Measurements from ENCODE around the gene BAIAP2L2. TPM values are rescaled to one million over a fixed set of nuclear protein-coding genes. Genes with fewer than 3 reads are reported as not detected.
"Not testable (repeated sequence)": the region's sequence is repeated elsewhere in the genome, so short reads cannot be mapped to it uniquely, and the experiment has no call there.

BAIAP2L2 gene
- total and polyA plus RNA-seq, 2 donors (not counting 1 experiment from before 2014, with no cell fraction given) = 0.16 to 0.83 TPM

GRCh38 chr22:38118182-38118581 is 7.7 kb upstream of the BAIAP2L2 start:
- no peak for DNase-seq (ENCODE audit: low read depth in 2 of 2)
- H3K27ac ChIP-seq (ENCODE audit: insufficient read depth, low read length) = no peak overlapping the region

GRCh38 chr22:38117556-38117955 is 7.1 kb upstream of the BAIAP2L2 start:
- H3K9me3 ChIP-seq (ENCODE audit: control insufficient read depth, insufficient read depth, low read depth, low read length); H3K27ac ChIP-seq (ENCODE audit: insufficient read depth, low read length); H2AFZ ChIP-seq (ENCODE audit: low read length); H3K4me2 ChIP-seq (ENCODE audit: extremely low read depth, insufficient read depth, low read length); H3K4me1 ChIP-seq (ENCODE audit: control insufficient read depth, extremely low read depth, insufficient read depth, low read length); H3K36me3 ChIP-seq (ENCODE audit: control insufficient read depth, insufficient read depth, low read length); H3K9ac ChIP-seq (ENCODE audit: insufficient read depth, low read length); H4K20me1 ChIP-seq (ENCODE audit: control insufficient read depth, extremely low read depth, insufficient read depth, low read length); H3K4me3 ChIP-seq (replicated peaks in 1 of 4; ENCODE audit: control extremely low read depth in 1 of 4, insufficient read depth in 1 of 4, low read depth in 3 of 4, low read length in 4 of 4); DNase-seq (ENCODE audit: low read depth in 2 of 2); H3K79me2 ChIP-seq (ENCODE audit: control insufficient read depth, insufficient read depth, low read length); H3K27me3 ChIP-seq (ENCODE audit: control insufficient read depth, insufficient read depth, low read length): not testable (repeated sequence)

More at GRCh38 chr22:38118182-38118581, 7.7 kb upstream of the BAIAP2L2 start:
- no peak overlapping the region for H3K9ac ChIP-seq (ENCODE audit: insufficient read depth, low read length)
- no peaks in the 10 kb centered on the region for H4K20me1 ChIP-seq (ENCODE audit: control insufficient read depth, extremely low read depth, insufficient read depth, low read length)
- no peak overlapping the region for H3K4me2 ChIP-seq (ENCODE audit: extremely low read depth, insufficient read depth, low read length)
- H3K9me3 ChIP-seq (ENCODE audit: control insufficient read depth, insufficient read depth, low read depth, low read length) = no peaks in the 10 kb centered on the region
- H3K79me2 ChIP-seq (ENCODE audit: control insufficient read depth, insufficient read depth, low read length) = no peaks in the 10 kb centered on the region
- H2AFZ ChIP-seq (ENCODE audit: low read length) = no peak overlapping the region
- no peaks in the 10 kb centered on the region for H3K27me3 ChIP-seq (ENCODE audit: control insufficient read depth, insufficient read depth, low read length)
- no peak overlapping the region for H3K4me3 ChIP-seq (replicated peaks in 1 of 4; ENCODE audit: control extremely low read depth in 1 of 4, insufficient read depth in 1 of 4, low read depth in 3 of 4, low read length in 4 of 4)
- no peaks in the 10 kb centered on the region for H3K4me1 ChIP-seq (ENCODE audit: control insufficient read depth, extremely low read depth, insufficient read depth, low read length)
- H3K36me3 ChIP-seq (ENCODE audit: control insufficient read depth, insufficient read depth, low read length) = no peaks in the 10 kb centered on the region
- TF ChIP-seq EZH2 (IDR thresholded peaks at IDR 0.05; ENCODE audit: low read length, missing control alignments) (no peak), CTCF (conservative IDR thresholded peaks at IDR 0.05 in 1 of 2, IDR thresholded peaks at IDR 0.05 in 1 of 2; ENCODE audit: low read depth in 1 of 2, low read length in 2 of 2) (no peak)

GRCh38 chr22:38115423-38116205 is 5.1 kb upstream of the BAIAP2L2 start:
- Histone ChIP-seq H3K36me3 (ENCODE audit: control insufficient read depth, insufficient read depth, low read length) (no peaks in the 10 kb centered on the region), H2AFZ (ENCODE audit: low read length) (no peak overlapping the region), H3K4me3 (replicated peaks in 1 of 4; ENCODE audit: control extremely low read depth in 1 of 4, insufficient read depth in 1 of 4, low read depth in 3 of 4, low read length in 4 of 4) (no peak overlapping the region), H3K9ac (ENCODE audit: insufficient read depth, low read length) (no peak overlapping the region), H3K4me2 (ENCODE audit: extremely low read depth, insufficient read depth, low read length) (no peak overlapping the region), H3K27me3 (ENCODE audit: control insufficient read depth, insufficient read depth, low read length) (no peaks in the 10 kb centered on the region), H3K27ac (ENCODE audit: insufficient read depth, low read length) (no peak overlapping the region), H3K4me1 (ENCODE audit: control insufficient read depth, extremely low read depth, insufficient read depth, low read length) (no peaks in the 10 kb centered on the region), H3K9me3 (ENCODE audit: control insufficient read depth, insufficient read depth, low read depth, low read length) (no peaks in the 10 kb centered on the region), H4K20me1 (ENCODE audit: control insufficient read depth, extremely low read depth, insufficient read depth, low read length) (no peaks in the 10 kb centered on the region), H3K79me2 (ENCODE audit: control insufficient read depth, insufficient read depth, low read length) (no peaks in the 10 kb centered on the region)
- TF ChIP-seq CTCF (conservative IDR thresholded peaks at IDR 0.05 in 1 of 2, IDR thresholded peaks at IDR 0.05 in 1 of 2; ENCODE audit: low read depth in 1 of 2, low read length in 2 of 2) (no peak), EZH2 (IDR thresholded peaks at IDR 0.05; ENCODE audit: low read length, missing control alignments) (no peak)
- DNase-seq (ENCODE audit: low read depth in 2 of 2) = no peak

Measured in fibroblast of lung (primary cell).